Measurements from ENCODE around the gene NOM1. TPM values are rescaled to one million over a fixed set of nuclear protein-coding genes. Genes with fewer than 3 reads are reported as not detected.
"Not testable (repeated sequence)": the region's sequence is repeated elsewhere in the genome, so short reads cannot be mapped to it uniquely, and the experiment has no call there.

NOM1 gene
- total RNA-seq, 1 experiment from 2014 or later: 28.8 TPM

GRCh38 chr7:156940421-156941122 lies 8.9 kb upstream of the NOM1 start:
- DNase-seq (ENCODE audit: low spot score): no peak

GRCh38 chr7:156941393-156942182 lies 7.9 kb upstream of the NOM1 start:
- DNase-seq (ENCODE audit: low spot score): no peak

DNA sequence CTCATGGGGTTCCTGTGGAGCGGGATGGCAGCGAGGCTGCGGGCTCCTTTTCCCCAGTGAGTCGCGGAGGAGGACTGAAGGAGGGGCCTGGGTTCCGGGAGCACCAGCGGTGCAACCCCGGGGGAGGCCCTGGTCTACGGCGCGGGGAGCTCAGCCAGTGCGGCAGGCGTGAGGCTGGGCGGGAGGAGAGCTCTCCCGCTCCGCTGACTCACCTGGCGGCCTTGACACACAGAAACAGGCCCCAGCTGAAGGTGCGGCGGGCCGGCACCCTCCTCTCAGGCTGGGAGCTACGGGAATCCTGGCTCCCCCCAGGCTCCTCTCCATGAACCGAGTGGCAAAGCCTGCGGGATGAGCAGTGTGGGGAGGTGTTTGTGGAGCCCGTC lies 6.8 kb upstream of the NOM1 start:
- DNase-seq (ENCODE audit: low spot score): no peak

DNA sequence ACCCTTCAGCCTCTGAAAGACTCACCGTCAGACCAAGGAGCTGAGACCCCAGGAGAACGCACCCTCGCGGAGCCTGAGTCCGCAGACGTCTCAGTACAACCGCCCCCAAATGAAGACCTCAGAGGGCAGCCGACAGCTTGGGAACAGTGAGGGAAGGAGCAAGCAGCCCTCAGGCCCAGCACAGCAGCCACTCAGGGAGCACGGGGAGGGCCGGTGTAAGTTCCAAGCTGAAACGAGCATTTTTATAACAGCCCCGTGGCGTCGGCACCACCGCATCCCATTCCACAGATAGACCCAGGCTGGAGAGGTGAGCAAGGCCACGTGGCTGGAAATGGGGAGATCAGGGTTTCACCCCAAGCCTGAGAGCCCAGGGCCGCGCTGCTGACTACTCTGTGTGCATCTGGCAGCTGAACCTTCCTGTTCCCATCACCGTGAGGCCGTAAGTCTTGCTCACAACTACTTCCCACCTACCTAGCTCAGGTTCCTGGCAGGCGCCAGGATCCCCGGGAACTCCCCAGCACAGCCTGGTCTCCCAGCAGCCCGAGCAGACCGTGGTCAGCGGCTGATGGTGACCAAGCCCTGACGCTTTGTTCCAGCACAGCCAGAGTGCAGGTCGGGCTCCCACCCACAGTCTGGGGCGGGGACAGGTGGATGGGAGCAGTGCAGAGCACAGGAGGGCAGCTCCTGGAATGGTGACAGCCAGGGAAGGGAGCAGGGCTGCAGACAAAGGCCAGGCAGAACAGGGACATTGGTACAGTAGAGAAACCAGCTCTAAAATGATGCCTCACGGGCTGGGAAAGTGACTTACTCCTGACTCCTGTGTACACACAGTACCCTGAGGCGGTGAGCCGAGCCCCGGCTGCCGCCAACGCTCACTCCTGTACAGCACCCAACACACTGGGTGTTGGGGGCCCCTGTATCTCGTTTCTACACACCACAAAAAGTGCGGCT lies 6.1 kb upstream of the NOM1 start:
- peak; percentile 35 for DNase-seq (ENCODE audit: low spot score)

DNA sequence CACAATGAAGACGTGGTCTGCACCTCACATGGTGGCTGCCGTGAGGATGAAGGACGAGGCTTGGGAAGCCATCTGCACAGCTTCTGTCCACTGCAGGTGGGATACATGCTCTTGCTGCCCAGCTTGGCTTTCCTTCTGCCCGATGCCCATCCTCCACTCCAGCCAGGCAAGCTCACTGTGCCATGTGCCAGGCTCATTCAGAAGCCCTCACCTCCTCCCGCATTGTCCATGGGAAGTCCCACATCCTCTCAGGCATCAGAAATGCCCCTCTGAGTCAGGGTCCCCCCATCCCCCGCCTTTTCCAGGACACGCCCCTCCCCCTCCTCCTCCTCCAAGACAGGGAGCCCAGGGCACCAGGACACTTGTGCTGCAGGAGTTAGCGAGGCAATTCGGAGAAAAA lies 4.6 kb upstream of the NOM1 start:
- no peak for DNase-seq (ENCODE audit: low spot score)

- DNase-seq (ENCODE audit: low spot score): peak; percentile 37
These were observed 2.2 kb upstream of the NOM1 start for GRCh38 chr7:156947120-156947843.

- DNase-seq (ENCODE audit: low spot score): no peak
These were observed 1.2 kb upstream of the NOM1 start for GRCh38 chr7:156948361-156948760.

GRCh38 chr7:156950381-156950858 lies 908 bp downstream of the NOM1 start:
- peak; percentile 39 for DNase-seq (ENCODE audit: low spot score)

DNA sequence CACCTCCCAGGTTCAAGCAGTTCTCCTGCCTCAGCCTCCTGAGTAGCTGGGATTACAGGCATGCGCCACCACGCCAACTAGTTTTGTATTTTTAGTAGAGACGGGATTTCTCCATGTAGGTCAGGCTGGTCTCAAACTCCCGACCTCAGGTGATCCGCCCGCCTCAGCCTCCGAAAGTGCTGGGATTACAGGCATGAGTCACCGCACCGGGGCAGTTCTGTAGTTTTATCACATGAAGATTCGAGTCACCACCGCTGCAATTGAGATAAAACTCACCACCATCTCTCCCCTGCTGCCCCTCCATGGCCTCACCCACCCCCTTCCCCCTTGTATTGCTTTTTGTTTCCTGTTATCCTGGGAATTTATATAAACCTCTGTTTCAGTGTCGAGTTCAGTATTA lies 3.7 kb downstream of the NOM1 start:
- not testable (repeated sequence) for DNase-seq (ENCODE audit: low spot score)

GRCh38 chr7:156954941-156955340 lies 5.4 kb downstream of the NOM1 start:
- DNase-seq (ENCODE audit: low spot score): no peak

DNA sequence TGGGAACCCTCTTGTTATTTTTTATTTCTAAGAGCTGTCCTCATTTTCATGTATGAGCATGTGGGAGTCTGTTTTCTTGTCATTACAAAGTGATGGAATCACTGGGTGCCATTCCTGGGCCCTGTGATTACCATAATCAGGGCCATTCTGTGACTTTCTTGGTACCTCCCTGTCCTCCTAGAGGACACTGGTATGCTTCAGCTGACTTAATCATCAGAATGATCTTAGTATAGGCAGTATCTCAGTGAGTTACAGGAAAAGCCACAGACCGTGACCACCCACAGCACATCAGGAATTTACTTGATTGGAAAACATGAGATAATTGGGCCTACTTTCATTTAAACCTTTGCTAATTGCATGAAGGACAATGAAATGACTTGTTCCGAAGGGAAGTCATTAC lies 7.2 kb downstream of the NOM1 start:
- no peak for DNase-seq (ENCODE audit: low spot score)

GRCh38 chr7:156962145-156962544 lies 12.6 kb downstream of the NOM1 start:
- DNase-seq (ENCODE audit: low spot score): no peak

DNA sequence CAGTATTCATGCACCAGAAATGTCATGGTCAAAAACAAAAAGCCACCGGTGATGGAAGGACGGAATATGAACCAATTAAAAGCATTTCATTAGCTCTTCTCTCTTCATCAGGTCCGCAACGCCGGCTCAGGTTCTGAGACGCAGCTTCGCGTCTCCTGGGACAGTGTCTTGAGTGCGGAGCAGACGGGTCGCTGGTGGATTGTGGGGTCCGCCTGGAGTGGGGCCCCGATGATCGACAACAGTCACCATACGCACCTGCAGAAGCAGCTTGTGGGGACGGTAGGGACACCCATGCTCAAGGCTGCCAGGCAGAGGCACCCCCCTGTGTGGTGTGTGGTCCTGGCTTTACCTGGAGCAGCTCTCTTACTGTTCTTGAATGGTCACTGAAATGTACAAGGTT lies 13.4 kb downstream of the NOM1 start:
- no peak for DNase-seq (ENCODE audit: low spot score)

GRCh38 chr7:156963472-156963871 lies 14.0 kb downstream of the NOM1 start:
- no peak for DNase-seq (ENCODE audit: low spot score)

- no peak for DNase-seq (ENCODE audit: low spot score)
These were observed 15.5 kb downstream of the NOM1 start for GRCh38 chr7:156964971-156965370.

GRCh38 chr7:156966387-156966786 lies 16.9 kb downstream of the NOM1 start:
- no peak for DNase-seq (ENCODE audit: low spot score)

- no peak for DNase-seq (ENCODE audit: low spot score)
These were observed 18.7 kb downstream of the NOM1 start for GRCh38 chr7:156968183-156968582.

- peak; percentile 37 for DNase-seq (ENCODE audit: low spot score)
These were observed 20.5 kb downstream of the NOM1 start for GRCh38 chr7:156969972-156970420.

GRCh38 chr7:156975620-156976019 lies 26.1 kb downstream of the NOM1 start:
- DNase-seq (ENCODE audit: low spot score): no peak

- DNase-seq (ENCODE audit: low spot score): no peak
These were observed 29.6 kb downstream of the NOM1 start for GRCh38 chr7:156979007-156979606.

GRCh38 chr7:156979711-156980110 lies 30.2 kb downstream of the NOM1 start:
- no peak for DNase-seq (ENCODE audit: low spot score)
